ENCODE data around the gene SIX4. TPM values are rescaled to one million over a fixed set of nuclear protein-coding genes. Genes with fewer than 3 reads are reported as not detected.

The SIX4 gene
- total RNA-seq, 1 experiment from 2014 or later, result 61.6 TPM

GRCh38 chr14:60665177-60665550, 59.0 kb downstream of the SIX4 start:
- DNase-seq, result no peak
- no peaks in the 10 kb centered on the region for H3K79me2 ChIP-seq (ENCODE audit: low read length)
- no peaks in the 10 kb centered on the region for H3K36me3 ChIP-seq (ENCODE audit: insufficient read depth, low read length)
- H3K9me3 ChIP-seq (ENCODE audit: low read length), result no peaks in the 10 kb centered on the region
- H2AFZ ChIP-seq (ENCODE audit: low read length), result no peak overlapping the region
- peaks cover 32% of the 10 kb centered on the region for H3K4me1 ChIP-seq (ENCODE audit: low read length)
- H3K27ac ChIP-seq (ENCODE audit: low read length), result no peak overlapping the region
- H4K20me1 ChIP-seq (ENCODE audit: insufficient read depth, low read depth, low read length), result no peaks in the 10 kb centered on the region
- H3K27me3 ChIP-seq (ENCODE audit: low read length), result no peaks in the 10 kb centered on the region
- no peaks in the 10 kb centered on the region for H3K9me2 ChIP-seq (replicated peaks; ENCODE audit: insufficient read depth, low read length)
- no peak overlapping the region for H3K4me2 ChIP-seq (ENCODE audit: low read depth, low read length, poor library complexity, severe bottlenecking)
- no peak overlapping the region for H3K9ac ChIP-seq (ENCODE audit: low read length)
- no peak overlapping the region for H3K4me3 ChIP-seq (ENCODE audit: low read length)

- Histone ChIP-seq H3K4me3 (ENCODE audit: low read length) (no peak overlapping the region), H3K79me2 (ENCODE audit: low read length) (no peaks in the 10 kb centered on the region), H2AFZ (ENCODE audit: low read length) (no peak overlapping the region), H3K36me3 (ENCODE audit: insufficient read depth, low read length) (no peaks in the 10 kb centered on the region), H3K27ac (ENCODE audit: low read length) (no peak overlapping the region), H4K20me1 (ENCODE audit: insufficient read depth, low read depth, low read length) (no peaks in the 10 kb centered on the region), H3K4me1 (ENCODE audit: low read length) (peaks cover 36% of the 10 kb centered on the region), H3K9me2 (replicated peaks; ENCODE audit: insufficient read depth, low read length) (no peaks in the 10 kb centered on the region), H3K4me2 (ENCODE audit: low read depth, low read length, poor library complexity, severe bottlenecking) (no peak overlapping the region), H3K27me3 (ENCODE audit: low read length) (no peaks in the 10 kb centered on the region), H3K9me3 (ENCODE audit: low read length) (no peaks in the 10 kb centered on the region), H3K9ac (ENCODE audit: low read length) (no peak overlapping the region)
- DNase-seq, result no peak
Measured at GRCh38 chr14:60662982-60663381, 61.2 kb downstream of the SIX4 start.

- no peak for DNase-seq
- Histone ChIP-seq H4K20me1 (ENCODE audit: insufficient read depth, low read depth, low read length) (no peaks in the 10 kb centered on the region), H3K36me3 (ENCODE audit: insufficient read depth, low read length) (no peaks in the 10 kb centered on the region), H3K4me3 (ENCODE audit: low read length) (no peak overlapping the region), H3K27ac (ENCODE audit: low read length) (no peak overlapping the region), H3K9me3 (ENCODE audit: low read length) (no peaks in the 10 kb centered on the region), H3K79me2 (ENCODE audit: low read length) (no peaks in the 10 kb centered on the region), H3K4me1 (ENCODE audit: low read length) (peaks cover 34% of the 10 kb centered on the region), H3K9me2 (replicated peaks; ENCODE audit: insufficient read depth, low read length) (no peaks in the 10 kb centered on the region), H3K4me2 (ENCODE audit: low read depth, low read length, poor library complexity, severe bottlenecking) (no peak overlapping the region), H2AFZ (ENCODE audit: low read length) (no peak overlapping the region), H3K27me3 (ENCODE audit: low read length) (no peaks in the 10 kb centered on the region), H3K9ac (ENCODE audit: low read length) (no peak overlapping the region)
Measured at GRCh38 chr14:60661721-60662120, 62.4 kb downstream of the SIX4 start.

Other genes with a start within 250 kb of the SIX4 start
- not detected in 2 replicates for gene C14orf39, start 238.3 kb downstream of the SIX4 start, total RNA-seq (2014; rRNA removed; shearing (Covaris generic); ENCODE audit: low replicate concordance)
- gene SIX6, start 215.2 kb downstream of the SIX4 start, total RNA-seq (2014; rRNA removed; shearing (Covaris generic); ENCODE audit: low replicate concordance), result not detected in 2 replicates
- 0.18 and 0.56 TPM in 2 replicates for gene SIX1, start 74.9 kb downstream of the SIX4 start, total RNA-seq (2014; rRNA removed; shearing (Covaris generic); ENCODE audit: low replicate concordance)
- 166 and 230 TPM in 2 replicates for gene MNAT1, start 10.4 kb upstream of the SIX4 start, total RNA-seq (2014; rRNA removed; shearing (Covaris generic); ENCODE audit: low replicate concordance)